GM21423 (cell line): ENCODE measurements around the gene GPR84.

ENCODE experiments used
- ATAC-seq: cut with Tn5 transposase; IDR thresholded peaks from one replicate; pipeline ENCODE4 v1.9.1; 2021; ENCODE audit warnings: mild to moderate bottlenecking, moderate library complexity; ENCODE audit not compliant: unreplicated experiment

The GPR84 gene

GRCh38 chr12:54364413-54364812 lies at the start of gene GPR84:
GPR84 (minus strand) TSS chr12:54364486; CDS start chr12:54363851, 635 bp downstream.
- no peak for ATAC-seq

GRCh38 chr12:54413284-54414190 lies 49.3 kb upstream of the GPR84 start:
- no peak for ATAC-seq

- no peak for ATAC-seq
These were observed 48.5 kb upstream of the GPR84 start for GRCh38 chr12:54412786-54413185.

- no peak for ATAC-seq
These were observed 48.1 kb upstream of the GPR84 start for GRCh38 chr12:54412348-54412747.

- ATAC-seq: no peak
These were observed 47.3 kb upstream of the GPR84 start for GRCh38 chr12:54411391-54412241.

GRCh38 chr12:54409267-54409666 lies 45.0 kb upstream of the GPR84 start:
- no peak for ATAC-seq

- no peak for ATAC-seq
These were observed 43.1 kb upstream of the GPR84 start for GRCh38 chr12:54407183-54407905.

GRCh38 chr12:54405573-54405972 lies 41.3 kb upstream of the GPR84 start:
- ATAC-seq: no peak

- no peak for ATAC-seq
These were observed 40.8 kb upstream of the GPR84 start for GRCh38 chr12:54405106-54405505.

GRCh38 chr12:54404061-54405004 lies 40.0 kb upstream of the GPR84 start:
- ATAC-seq: no peak

GRCh38 chr12:54401119-54401518 lies 36.8 kb upstream of the GPR84 start:
- no peak for ATAC-seq

- ATAC-seq: no peak
These were observed 34.9 kb upstream of the GPR84 start for GRCh38 chr12:54398995-54399793.

GRCh38 chr12:54398218-54398617 lies 33.9 kb upstream of the GPR84 start:
- ATAC-seq: no peak

GRCh38 chr12:54397157-54397556 lies 32.9 kb upstream of the GPR84 start:
- no peak for ATAC-seq

- no peak for ATAC-seq
These were observed 31.3 kb upstream of the GPR84 start for GRCh38 chr12:54395545-54395944.

- ATAC-seq: no peak
These were observed 30.7 kb upstream of the GPR84 start for GRCh38 chr12:54394986-54395385.

GRCh38 chr12:54394281-54394719 lies 30.0 kb upstream of the GPR84 start:
- no peak for ATAC-seq

GRCh38 chr12:54393743-54394142 lies 29.5 kb upstream of the GPR84 start:
- no peak for ATAC-seq

- no peak for ATAC-seq
These were observed 28.9 kb upstream of the GPR84 start for GRCh38 chr12:54393207-54393609.
